Measurements from ENCODE around the gene CEP78.

The CEP78 gene

DNA sequence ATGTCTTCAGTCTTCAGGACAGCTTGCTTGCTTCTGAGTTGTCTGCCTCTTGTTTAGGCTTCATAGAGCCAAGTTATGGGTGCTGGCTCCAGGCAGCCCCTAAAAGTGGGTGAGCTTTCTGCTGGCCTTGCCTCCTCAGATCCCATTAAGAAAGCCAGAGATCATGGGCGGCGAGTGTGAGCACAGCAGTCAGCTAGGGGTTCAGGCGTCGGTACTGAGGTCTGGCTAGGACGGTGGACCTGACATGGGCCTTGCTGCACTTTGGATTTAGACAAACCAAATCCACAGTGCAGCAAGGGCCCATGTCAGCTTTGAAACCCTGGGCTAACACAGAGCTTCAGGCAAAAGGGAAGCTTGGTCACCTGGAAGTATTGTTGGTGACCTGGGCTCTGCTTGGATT lies 78.7 kb downstream of the CEP78 start:
- TF ChIP-seq, protein P1, sequence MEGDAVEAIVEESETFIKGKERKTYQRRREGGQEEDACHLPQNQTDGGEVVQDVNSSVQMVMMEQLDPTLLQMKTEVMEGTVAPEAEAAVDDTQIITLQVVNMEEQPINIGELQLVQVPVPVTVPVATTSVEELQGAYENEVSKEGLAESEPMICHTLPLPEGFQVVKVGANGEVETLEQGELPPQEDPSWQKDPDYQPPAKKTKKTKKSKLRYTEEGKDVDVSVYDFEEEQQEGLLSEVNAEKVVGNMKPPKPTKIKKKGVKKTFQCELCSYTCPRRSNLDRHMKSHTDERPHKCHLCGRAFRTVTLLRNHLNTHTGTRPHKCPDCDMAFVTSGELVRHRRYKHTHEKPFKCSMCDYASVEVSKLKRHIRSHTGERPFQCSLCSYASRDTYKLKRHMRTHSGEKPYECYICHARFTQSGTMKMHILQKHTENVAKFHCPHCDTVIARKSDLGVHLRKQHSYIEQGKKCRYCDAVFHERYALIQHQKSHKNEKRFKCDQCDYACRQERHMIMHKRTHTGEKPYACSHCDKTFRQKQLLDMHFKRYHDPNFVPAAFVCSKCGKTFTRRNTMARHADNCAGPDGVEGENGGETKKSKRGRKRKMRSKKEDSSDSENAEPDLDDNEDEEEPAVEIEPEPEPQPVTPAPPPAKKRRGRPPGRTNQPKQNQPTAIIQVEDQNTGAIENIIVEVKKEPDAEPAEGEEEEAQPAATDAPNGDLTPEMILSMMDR (IDR thresholded peaks at IDR 0.05; ENCODE audit: insufficient read depth, low read depth, low read length, missing control alignments), result no peak
- H3K4me3 ChIP-seq (ENCODE audit: low read depth, low read length), result no peak overlapping the region
- no peak for DNase-seq (ENCODE audit: low read depth)

DNA sequence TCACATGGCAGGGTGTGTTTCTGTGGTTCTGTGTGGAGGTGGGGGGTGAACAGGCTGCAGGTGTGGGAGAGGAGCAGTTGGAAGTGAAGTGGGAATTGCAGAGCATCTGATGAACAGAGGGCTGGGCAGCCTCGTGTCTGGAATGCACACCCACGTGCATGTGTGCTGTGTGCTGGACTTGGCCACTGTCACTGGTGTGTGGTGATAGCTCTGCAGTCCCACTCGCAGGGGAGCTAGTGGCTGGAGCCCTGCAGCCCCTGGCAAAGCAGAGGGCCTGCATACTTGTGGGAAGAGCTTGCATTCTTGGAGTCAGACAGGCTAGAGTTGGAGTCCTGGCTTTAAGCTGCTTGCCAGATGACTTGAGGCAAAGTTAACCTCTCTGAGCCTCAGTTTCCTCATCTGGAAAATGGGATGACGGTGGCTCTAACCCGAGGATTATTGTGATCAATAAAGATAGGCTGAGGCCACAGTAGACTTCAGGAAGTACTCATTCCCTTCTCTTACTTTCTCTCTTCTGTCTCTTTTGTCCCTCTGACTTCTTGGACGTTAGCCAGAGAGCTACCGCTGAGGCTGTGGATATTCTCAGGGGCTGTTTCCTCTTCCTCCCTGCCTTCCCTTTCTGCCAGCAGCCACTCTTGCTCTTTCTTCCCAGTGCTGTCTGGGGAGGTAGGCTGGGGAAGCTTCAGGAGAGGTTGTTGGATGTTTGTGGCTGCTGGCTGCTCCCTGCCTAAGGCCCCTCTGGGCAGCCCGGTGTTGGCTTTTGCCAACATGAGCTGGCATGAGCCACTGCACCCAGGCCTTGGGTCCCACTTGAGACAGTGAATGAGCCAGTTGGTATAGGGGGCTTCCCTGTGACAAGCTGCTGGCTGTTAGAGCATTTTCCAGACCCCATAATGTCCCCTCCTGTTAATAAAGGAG lies 79.3 kb downstream of the CEP78 start:
- TF ChIP-seq, protein P1 (IDR thresholded peaks at IDR 0.05; ENCODE audit: insufficient read depth, low read depth, low read length, missing control alignments), result no peak
- DNase-seq (ENCODE audit: low read depth), result no peak
- no peak overlapping the region for H3K4me3 ChIP-seq (ENCODE audit: low read depth, low read length)

DNA sequence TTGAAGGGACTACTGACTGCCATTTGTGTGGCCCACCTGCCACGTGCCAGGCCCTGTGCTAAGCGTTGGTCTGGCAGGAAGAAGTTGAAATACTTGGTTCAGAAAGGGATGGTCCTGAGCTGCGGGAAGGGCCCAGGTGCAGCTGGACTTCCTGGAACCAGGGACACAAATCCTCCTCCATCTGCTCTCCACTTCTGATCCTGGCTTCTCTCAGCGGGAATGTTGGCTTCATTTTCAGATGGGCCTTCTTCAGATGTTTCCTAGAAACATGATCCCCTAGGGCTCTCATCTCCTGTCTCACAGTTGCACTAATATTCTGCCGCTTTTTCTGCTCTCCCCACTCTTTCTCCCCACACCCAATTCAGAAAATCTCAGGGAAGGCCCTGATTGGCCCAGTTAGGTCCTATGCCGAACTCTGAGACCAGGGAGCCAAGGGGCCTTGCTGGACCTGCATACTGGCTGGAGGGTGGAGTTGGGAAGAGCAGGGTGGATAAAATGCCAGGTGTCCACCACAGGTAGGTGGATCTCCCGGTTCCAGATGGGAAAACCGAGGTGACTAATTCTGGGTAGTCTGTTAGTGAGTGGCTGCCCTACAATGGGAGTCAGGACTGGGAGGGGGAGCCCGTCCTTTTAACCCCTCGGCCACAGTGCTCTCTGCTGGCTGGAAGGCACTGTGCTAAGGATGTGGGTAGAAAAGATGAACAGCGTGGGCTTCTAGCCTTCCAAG lies 80.5 kb downstream of the CEP78 start:
- no peak overlapping the region for H3K4me3 ChIP-seq (ENCODE audit: low read depth, low read length)
- DNase-seq (ENCODE audit: low read depth), result no peak
- TF ChIP-seq, protein P1 (IDR thresholded peaks at IDR 0.05; ENCODE audit: insufficient read depth, low read depth, low read length, missing control alignments), result no peak

DNA sequence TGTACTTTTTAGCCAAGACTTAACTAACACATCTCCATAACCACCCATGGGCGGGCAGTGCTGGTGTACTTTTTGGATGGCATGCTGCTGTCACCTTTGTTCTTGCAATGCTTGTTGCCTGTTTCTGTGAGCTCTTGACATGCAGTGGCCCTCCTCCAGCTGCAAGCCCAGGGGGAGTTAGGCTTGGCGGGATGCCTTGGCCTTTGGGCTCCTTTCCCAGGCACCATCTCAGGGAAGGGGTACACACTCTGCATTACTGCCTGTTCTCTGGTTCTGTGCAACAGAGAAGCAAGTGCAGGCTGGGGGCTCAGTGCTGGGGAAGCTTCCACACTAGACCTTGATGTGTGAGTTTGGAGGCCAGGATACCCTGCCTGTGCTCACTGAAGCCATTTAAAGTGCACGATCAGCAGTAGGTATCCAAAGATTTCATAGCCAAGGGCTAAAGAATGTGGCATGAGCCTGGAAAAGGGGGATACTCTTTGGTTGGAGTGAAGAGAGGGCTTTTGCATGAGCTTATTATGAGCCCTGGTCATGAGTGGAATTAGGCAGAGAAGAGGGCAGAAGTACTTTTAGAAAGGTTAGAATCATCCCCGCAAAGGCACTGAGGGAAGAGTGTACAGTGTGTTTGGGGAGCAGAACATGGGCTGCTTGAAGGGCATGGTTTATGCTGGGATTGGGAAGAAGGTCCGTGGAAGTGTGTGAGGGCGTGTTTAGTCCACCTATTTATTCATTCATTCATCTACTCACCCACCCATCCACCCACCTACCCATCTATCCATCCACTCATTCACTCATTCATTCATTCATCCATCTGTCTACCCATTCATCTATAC lies 83.5 kb downstream of the CEP78 start:
- DNase-seq (ENCODE audit: low read depth), result no peak
- TF ChIP-seq, protein P1 (IDR thresholded peaks at IDR 0.05; ENCODE audit: insufficient read depth, low read depth, low read length, missing control alignments), result no peak
- H3K4me3 ChIP-seq (ENCODE audit: low read depth, low read length), result no peak overlapping the region

DNA sequence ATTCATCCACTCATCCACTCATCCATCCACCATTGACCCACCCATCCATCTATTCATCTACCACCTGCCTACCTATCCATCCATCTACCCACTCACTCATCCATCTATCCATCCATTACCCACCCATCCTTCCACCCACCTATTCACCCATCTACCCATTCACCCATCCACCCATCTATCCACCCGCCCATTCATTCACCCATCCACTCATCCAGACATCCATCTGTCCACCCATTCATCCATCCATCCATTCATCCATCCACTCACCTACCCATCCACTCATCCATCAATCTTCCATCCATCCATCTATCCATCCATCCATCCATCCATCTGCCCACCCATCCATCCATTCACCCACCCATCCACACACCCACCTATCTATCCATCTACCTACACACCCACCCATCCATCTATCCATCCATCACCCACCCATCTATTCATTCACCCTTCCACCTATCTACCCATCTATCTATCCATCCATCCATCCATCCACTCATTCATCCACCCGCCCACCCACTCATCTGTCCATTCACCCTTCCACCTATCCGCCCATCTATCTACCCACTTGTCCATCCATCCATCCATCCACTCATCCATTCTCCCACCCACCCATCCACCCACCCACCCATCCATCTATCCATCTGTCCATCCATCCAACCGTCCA lies 84.3 kb downstream of the CEP78 start:
- DNase-seq (ENCODE audit: low read depth), result no peak
- no peak overlapping the region for H3K4me3 ChIP-seq (ENCODE audit: low read depth, low read length)
- TF ChIP-seq, protein P1 (IDR thresholded peaks at IDR 0.05; ENCODE audit: insufficient read depth, low read depth, low read length, missing control alignments), result no peak

DNA sequence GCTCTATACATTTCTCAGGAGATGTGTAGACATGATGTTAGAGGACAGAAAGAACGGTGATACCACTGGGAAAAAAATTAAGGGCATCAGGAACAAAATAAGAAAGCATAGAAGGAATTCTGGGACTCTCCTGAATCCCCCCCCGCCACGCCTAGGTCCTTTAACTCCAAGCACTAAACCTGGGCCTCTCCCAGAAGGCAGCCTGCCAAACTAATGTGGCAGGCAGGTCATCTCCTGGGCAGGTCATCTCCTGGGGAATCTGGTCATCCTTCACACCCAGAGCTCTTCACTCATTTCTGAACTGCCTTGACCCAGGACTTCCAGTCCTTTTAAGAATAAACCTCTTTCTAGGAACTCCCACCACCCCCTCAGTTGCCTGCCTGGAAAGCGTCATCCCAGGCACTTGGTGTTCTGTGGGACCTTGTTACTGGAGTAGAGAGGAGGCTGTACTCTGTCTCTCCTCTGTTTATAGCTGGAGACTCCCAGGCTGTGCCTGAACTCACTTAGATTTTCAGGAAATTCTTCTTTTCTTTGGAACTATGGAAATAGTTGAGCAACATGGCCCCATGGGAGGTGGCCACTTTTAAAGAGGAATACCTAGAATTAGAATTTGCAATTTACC lies 85.1 kb downstream of the CEP78 start:
- TF ChIP-seq, protein P1 (IDR thresholded peaks at IDR 0.05; ENCODE audit: insufficient read depth, low read depth, low read length, missing control alignments), result no peak
- no peak for DNase-seq (ENCODE audit: low read depth)
- no peak overlapping the region for H3K4me3 ChIP-seq (ENCODE audit: low read depth, low read length)
